Activated CD4-positive, alpha-beta T cell treated with anti-CD3 and anti-CD28 coated beads, Interleukin-2, amount 10 ng/mL, durations not matched to agents 7 days and 5 days (primary cell): ENCODE measurements around the gene SLC5A9. TPM values are rescaled to one million over a fixed set of nuclear protein-coding genes. Genes with fewer than 3 reads are reported as not detected.

ENCODE experiments used
- CTCF ChIA-PET: fragments of 350-600 bp; sonication (Branson Sonifier 250); formaldehyde crosslinking; loops from one replicate; lab custom pipeline; 2021; ENCODE audit warnings: antibody characterized with exemption; lab: Charles Lee
- POLR2A ChIA-PET: fragments of 350-600 bp; sonication (Branson Sonifier 250); formaldehyde crosslinking; loops from one replicate; lab custom pipeline; 2021; ENCODE audit warnings: antibody characterized with exemption; lab: Charles Lee
- DNase-seq: peaks from one replicate; pipeline ENCODE4 v3.0.0-alpha.2; 2020
- H3K27ac Mint-ChIP-seq: one replicate; pipeline ENCODE4 v1.8.0; 2021; ENCODE audit warnings: mild to moderate bottlenecking, moderate library complexity, mixed read lengths
- H3K27me3 Mint-ChIP-seq: one replicate; pipeline ENCODE4 v1.8.0; 2021; ENCODE audit warnings: mixed read lengths
- H3K36me3 Mint-ChIP-seq: one replicate; pipeline ENCODE4 v1.8.0; 2021; ENCODE audit warnings: low read depth, mixed read lengths
- H3K4me1 Mint-ChIP-seq: one replicate; pipeline ENCODE4 v1.8.0; 2021; ENCODE audit warnings: mixed read lengths
- H3K4me3 Mint-ChIP-seq: one replicate; pipeline ENCODE4 v1.8.0; 2021; ENCODE audit warnings: mild to moderate bottlenecking, moderate library complexity, mixed read lengths
- H3K9me3 Mint-ChIP-seq: one replicate; pipeline ENCODE4 v1.8.0; 2021; ENCODE audit warnings: mixed read lengths
- total RNA-seq, 2 experiments: library from RNA; stranded (reverse); gene quantifications; one replicate each; pipeline ENCODE4 v1.2.3, GENCODE V29; 2021

The SLC5A9 gene
- total RNA-seq, 2 experiments from 2014 or later: not detected

DNA sequence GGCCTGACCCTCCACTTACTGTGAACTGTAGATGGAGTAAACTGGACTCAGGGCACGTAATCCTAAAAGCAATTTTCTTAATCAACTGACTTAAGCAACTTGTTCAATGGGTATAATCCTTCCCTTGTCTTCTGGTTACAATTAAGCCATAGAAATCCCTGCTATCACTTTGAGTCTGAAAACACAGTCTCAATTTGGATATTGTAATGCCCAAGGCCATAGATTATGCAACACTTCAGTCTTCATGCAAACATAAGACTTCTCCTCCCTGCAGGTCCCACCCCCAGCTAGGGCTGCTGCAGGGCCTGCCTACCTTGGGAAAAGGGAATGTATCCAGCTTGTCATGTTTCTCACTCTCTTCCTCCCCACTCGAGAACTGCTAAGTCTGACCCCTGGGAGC is 6.2 kb upstream of the SLC5A9 start:
- DNase-seq: no peak
- ChIA-PET POLR2A (no interaction called here), CTCF (interaction anchor here (0.6 to 0.8 kb wide), 2 partner anchors 10 to 23 kb away, joined by 3 read pairs; no protein-coding TSS in a partner anchor)
- H3K4me1 Mint-ChIP-seq: no peaks in the 10 kb centered on the region
- H3K9me3 Mint-ChIP-seq: no peaks in the 10 kb centered on the region
- H3K36me3 Mint-ChIP-seq: no peaks in the 10 kb centered on the region
- H3K27me3 Mint-ChIP-seq: peaks cover 8% of the 10 kb centered on the region
- no peak overlapping the region for H3K4me3 Mint-ChIP-seq
- no peak overlapping the region for H3K27ac Mint-ChIP-seq

DNA sequence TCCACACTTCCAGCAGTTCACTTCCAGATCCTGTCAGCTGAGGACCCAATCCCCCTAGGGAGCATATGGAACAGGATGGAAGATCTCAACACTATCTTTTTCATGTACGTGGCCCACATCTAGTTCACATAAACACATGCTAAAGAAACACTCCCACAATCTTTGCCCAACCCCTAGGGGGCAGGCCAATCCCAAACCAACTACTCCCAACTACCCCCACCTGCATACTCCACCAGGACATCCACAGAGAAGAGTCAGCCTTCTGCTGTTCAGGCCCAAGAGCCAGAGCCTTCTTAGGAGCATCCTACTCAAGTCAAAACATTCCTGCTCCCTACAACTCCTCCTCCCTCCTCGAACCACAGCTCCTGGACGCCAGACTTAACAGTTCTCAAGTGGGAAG is 5.6 kb upstream of the SLC5A9 start:
- Mint-ChIP-seq H3K4me3 (no peak overlapping the region), H3K27ac (no peak overlapping the region), H3K4me1 (no peaks in the 10 kb centered on the region), H3K27me3 (peaks cover 8% of the 10 kb centered on the region), H3K9me3 (no peaks in the 10 kb centered on the region), H3K36me3 (no peaks in the 10 kb centered on the region)
- ChIA-PET POLR2A (no interaction called here), CTCF (no interaction called here)
- no peak for DNase-seq

DNA sequence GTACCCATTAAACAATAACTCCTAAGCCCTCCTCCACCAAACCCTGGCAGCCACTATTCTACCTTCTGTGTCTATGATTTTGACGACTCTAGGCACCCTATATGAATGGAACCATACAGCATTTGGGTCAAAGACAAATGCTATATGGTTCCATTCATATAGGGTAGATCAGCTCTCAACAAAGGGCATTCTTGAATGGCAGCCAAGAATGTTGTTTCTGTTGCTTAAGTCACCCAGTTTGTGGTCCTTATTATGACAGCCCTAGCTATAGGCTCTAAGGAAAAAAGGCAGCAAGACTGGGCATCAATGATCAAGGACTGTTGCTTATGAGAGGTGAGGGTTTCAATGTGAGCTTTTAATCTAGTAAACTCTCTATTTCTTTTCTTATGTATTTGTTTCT is 4.7 kb upstream of the SLC5A9 start:
- DNase-seq: no peak
- ChIA-PET CTCF (no interaction called here), POLR2A (no interaction called here)
- peaks cover 8% of the 10 kb centered on the region for H3K27me3 Mint-ChIP-seq
- H3K4me1 Mint-ChIP-seq: no peaks in the 10 kb centered on the region
- H3K9me3 Mint-ChIP-seq: no peaks in the 10 kb centered on the region
- no peak overlapping the region for H3K27ac Mint-ChIP-seq
- H3K36me3 Mint-ChIP-seq: no peaks in the 10 kb centered on the region
- no peak overlapping the region for H3K4me3 Mint-ChIP-seq

DNA sequence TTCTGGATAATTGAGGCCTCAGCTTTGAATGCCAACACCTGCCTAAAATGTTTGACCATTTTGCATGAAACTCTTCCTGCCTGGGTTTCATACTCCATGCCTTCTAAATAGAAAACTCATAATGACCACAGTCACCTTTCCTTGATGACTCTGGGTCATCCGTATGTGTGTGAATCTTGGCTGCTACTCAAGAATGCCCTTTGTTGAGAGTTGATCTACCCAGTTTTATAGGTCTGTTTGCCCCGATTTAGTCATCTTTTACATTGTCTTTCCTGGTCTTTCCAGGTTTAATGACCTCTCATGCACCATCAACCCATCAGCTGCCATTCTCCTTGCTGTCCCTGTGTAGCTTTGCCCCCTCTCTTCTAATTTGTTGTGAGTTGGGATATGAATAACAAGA is 2.7 kb upstream of the SLC5A9 start:
- Mint-ChIP-seq H3K4me3 (no peak overlapping the region), H3K9me3 (no peaks in the 10 kb centered on the region), H3K27ac (no peak overlapping the region), H3K4me1 (no peaks in the 10 kb centered on the region), H3K36me3 (no peaks in the 10 kb centered on the region), H3K27me3 (peaks cover 8% of the 10 kb centered on the region)
- POLR2A ChIA-PET: no interaction called here
- DNase-seq: no peak
- CTCF ChIA-PET: no interaction called here

DNA sequence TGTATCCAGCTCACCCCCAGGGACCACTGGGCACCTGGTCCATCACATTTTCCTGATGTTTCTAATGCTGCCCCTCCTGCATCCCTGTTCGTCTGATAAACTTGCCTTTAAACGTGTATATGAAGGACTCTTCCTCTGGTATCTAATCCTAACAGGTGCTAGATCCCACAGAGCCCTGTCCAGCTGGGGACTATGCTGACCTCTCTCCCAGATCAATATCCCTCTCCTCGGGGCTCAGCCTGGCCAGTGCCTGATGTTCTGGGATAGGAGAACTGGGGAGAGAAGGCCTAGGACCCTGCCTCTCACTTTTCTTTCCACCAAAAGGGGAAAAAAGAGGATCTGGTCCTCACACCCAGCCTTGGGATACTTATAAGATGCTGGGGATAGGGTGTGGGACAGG is 1.4 kb upstream of the SLC5A9 start:
- H3K27me3 Mint-ChIP-seq: peaks cover 8% of the 10 kb centered on the region
- H3K4me3 Mint-ChIP-seq: no peak overlapping the region
- no peak for DNase-seq
- POLR2A ChIA-PET: no interaction called here
- CTCF ChIA-PET: no interaction called here
- H3K9me3 Mint-ChIP-seq: no peaks in the 10 kb centered on the region
- no peaks in the 10 kb centered on the region for H3K36me3 Mint-ChIP-seq
- no peak overlapping the region for H3K27ac Mint-ChIP-seq
- no peaks in the 10 kb centered on the region for H3K4me1 Mint-ChIP-seq

DNA sequence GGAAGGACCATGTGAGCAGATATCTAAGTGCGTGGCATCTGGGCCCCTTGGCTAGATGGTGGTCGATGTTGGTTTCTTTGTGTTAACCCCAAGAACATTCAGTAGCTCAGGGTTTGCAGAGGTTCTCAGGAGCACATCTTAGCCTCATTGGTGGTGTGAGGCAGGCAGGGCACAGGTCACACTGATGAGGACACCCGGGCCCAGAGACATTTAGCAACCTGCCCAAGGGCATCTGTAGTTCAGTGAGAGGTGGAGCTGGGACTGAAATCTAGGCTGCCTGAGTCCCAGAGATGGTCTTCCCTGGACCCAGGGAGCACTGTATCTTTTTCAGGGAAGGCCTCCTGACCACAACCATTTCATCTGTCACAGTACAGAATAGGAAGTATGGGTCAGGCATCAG is 859 bp upstream of the SLC5A9 start:
- POLR2A ChIA-PET: no interaction called here
- Mint-ChIP-seq H3K4me1 (no peaks in the 10 kb centered on the region), H3K4me3 (no peak overlapping the region), H3K27ac (no peak overlapping the region), H3K9me3 (no peaks in the 10 kb centered on the region), H3K27me3 (peaks cover 8% of the 10 kb centered on the region), H3K36me3 (no peaks in the 10 kb centered on the region)
- CTCF ChIA-PET: no interaction called here
- DNase-seq: no peak

DNA sequence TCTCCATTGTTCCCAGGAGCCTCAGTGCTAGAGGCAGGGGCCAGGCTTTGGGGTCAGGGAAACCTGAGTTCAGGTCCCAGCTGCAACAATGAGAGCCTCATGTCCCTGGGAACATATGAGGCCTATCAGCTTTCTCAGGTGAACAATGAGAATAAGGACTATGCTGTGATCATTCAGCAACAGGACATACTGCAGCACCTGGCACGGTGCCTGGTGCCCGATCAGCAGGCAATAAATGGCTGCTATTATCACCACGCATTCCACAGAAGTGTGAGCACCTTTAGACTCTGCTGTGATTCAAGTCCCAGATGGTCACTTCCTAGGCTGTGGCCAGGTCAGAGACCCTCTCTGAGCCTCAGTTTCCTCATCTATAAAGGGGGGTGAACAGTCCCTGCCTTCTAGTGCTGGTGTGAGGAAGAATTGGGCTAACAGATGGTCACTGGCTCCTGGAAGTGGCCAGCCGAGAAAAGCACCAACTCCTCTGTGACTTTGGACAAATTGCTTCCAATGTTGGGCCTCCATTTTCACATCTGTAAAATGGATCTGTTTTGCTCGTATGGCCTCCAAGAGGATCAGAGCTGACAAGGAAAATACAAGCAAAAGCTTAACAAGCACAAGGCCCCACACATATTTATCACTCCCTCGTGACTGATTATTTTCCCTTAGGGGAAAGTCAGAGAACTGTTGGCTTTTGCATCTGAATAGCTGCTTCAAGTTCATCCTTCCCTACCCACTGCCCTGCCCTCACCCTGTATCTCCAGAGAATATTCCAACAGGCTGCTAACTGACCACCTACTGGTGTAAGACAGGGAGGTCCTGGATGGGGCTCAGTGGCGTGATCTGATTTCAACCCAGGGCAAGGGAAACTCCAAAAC is 1.1 kb downstream of the SLC5A9 start:
- Mint-ChIP-seq H3K4me3 (no peak overlapping the region), H3K36me3 (no peaks in the 10 kb centered on the region), H3K27me3 (peaks cover under 1% of the 10 kb centered on the region), H3K27ac (no peak overlapping the region), H3K9me3 (no peaks in the 10 kb centered on the region), H3K4me1 (peaks cover 3% of the 10 kb centered on the region)
- ChIA-PET CTCF (no interaction called here), POLR2A (no interaction called here)
- no peak for DNase-seq

DNA sequence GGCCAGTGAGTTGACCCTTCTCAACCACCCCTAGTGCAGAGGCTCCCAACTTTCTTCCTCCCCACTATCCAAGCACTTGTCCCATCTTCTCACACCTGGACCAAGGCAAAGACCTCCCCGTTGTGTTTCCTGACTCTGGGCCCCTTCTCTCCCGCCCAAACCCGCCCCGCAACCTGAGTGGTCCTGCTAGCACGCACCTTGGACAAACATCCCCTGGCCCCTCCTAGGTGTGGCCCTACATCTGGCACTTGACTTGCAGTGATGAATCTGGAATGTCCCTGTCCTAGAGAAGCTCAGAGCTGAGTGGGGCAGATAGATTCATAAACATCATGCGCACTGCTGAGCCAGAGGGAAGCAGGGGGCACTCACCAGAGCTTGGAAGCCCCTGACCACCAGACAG is 2.3 kb downstream of the SLC5A9 start:
- H3K4me3 Mint-ChIP-seq: no peak overlapping the region
- POLR2A ChIA-PET: no interaction called here
- no peak overlapping the region for H3K27ac Mint-ChIP-seq
- CTCF ChIA-PET: no interaction called here
- no peaks in the 10 kb centered on the region for H3K27me3 Mint-ChIP-seq
- H3K9me3 Mint-ChIP-seq: no peaks in the 10 kb centered on the region
- peaks cover 3% of the 10 kb centered on the region for H3K4me1 Mint-ChIP-seq
- no peaks in the 10 kb centered on the region for H3K36me3 Mint-ChIP-seq
- no peak for DNase-seq

DNA sequence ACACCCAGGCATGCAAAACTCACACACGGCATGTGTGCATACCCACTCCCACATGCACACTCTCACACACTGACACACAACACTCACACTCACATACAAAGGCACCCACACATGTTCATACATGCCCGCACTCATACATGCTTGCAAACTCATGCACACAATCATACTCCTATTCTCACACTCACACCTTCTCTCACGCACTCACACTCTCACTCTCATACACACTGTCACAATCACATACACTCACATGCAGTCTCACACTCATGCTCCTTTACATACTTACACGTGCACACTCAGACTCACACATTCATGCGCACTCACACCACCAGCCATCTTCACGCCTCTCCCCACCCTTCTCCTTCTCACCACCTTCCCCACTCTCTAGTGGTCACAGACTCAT is 3.1 kb downstream of the SLC5A9 start:
- CTCF ChIA-PET: interaction anchor here (0.9 kb wide), 1 partner anchor 10 kb away, joined by 3 read pairs; no protein-coding TSS in a partner anchor

DNA sequence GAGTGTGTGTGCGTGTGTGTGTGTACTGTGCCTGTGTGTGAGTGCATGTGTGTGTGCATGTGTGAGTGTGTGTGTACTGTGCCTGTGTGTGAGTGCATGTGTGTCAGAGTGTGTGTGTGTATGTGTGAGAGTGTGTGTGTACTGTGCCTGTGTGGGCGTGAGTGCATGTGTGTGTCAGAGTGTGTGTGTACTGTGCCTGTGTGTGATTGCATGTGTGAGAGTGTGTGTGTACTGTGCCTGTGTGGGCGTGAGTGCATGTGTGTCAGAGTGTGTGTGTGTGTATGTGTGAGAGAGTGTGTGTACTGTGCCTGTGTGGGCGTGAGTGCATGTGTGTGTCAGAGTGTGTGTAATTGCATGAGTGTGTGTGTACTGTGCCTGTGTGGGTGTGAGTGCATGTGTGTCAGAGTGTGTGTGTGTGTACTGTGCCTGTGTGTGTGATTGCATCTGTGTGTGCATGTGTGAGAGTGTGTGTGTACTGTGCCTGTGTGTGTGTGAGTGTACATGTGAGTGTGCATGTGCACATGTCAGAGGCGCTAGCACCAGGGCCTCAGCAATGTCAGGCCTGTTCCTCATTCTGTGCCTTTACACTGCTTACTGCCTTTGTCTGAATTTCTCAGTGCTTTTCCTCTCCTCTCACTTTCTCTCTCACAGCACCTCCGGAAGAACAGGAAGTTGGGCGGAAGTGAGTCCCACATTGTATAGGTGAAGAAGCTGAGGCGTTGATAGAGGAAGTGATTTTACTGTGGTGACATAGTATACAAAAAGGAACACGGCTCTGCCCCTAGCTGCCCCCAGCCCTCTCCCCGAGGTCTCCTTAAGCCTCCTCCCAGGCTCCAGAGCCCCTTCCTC is 4.9 kb downstream of the SLC5A9 start:
- POLR2A ChIA-PET: no interaction called here
- CTCF ChIA-PET: no interaction called here
- DNase-seq: peak; percentile 50
- H3K4me3 Mint-ChIP-seq: no peak overlapping the region
- H3K27ac Mint-ChIP-seq: no peak overlapping the region
- peaks cover 3% of the 10 kb centered on the region for H3K4me1 Mint-ChIP-seq
- H3K27me3 Mint-ChIP-seq: no peaks in the 10 kb centered on the region
- no peaks in the 10 kb centered on the region for H3K9me3 Mint-ChIP-seq
- no peaks in the 10 kb centered on the region for H3K36me3 Mint-ChIP-seq

More for the DNA sequence above, 3.1 kb downstream of the SLC5A9 start:
- Mint-ChIP-seq H3K27ac (no peak overlapping the region), H3K36me3 (no peaks in the 10 kb centered on the region), H3K4me3 (no peak overlapping the region), H3K9me3 (no peaks in the 10 kb centered on the region), H3K4me1 (peaks cover 3% of the 10 kb centered on the region), H3K27me3 (no peaks in the 10 kb centered on the region)
- POLR2A ChIA-PET: no interaction called here
- no peak for DNase-seq

DNA sequence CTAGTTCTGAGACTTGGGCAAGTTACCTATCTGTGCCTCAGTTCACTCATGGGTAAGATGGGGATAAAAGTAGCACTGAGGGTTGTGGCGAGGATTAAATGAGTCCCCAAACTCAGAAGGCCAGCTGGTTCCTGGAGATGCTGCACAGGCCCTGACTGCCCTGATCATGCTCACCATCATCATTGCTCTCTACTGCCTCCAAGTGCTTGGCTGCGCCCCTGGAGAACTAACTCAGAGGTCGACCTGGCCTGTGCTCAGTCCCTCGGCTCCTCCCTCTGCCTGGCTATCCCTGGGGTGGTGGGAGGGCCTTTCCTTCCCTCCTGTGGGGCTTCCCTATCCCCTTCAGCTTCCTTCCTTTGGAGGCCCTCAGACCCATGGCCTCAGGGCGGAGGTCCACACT is 5.6 kb downstream of the SLC5A9 start:
- CTCF ChIA-PET: no interaction called here
- Mint-ChIP-seq H3K4me1 (peaks cover 3% of the 10 kb centered on the region), H3K4me3 (no peak overlapping the region), H3K36me3 (no peaks in the 10 kb centered on the region), H3K9me3 (no peaks in the 10 kb centered on the region), H3K27me3 (no peaks in the 10 kb centered on the region), H3K27ac (peak overlapping the region; percentile 72)
- POLR2A ChIA-PET: no interaction called here
- DNase-seq: no peak

DNA sequence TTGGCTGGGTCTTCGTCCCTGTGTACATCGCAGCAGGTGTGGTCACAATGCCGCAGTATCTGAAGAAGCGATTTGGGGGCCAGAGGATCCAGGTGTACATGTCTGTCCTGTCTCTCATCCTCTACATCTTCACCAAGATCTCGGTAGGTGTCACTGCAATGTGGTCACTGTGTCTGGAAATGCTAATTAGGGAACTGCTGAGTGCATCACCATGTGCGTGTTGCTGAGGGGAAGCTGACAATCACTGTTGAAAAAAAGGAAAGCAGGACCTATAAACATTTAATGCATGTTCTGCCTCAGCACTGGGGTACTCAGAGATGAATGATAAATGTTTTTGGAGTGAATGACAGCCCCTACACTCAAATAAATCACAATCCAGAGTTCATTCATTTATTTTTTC is 6.8 kb downstream of the SLC5A9 start:
- Mint-ChIP-seq H3K27ac (no peak overlapping the region), H3K4me3 (no peak overlapping the region), H3K27me3 (no peaks in the 10 kb centered on the region), H3K36me3 (no peaks in the 10 kb centered on the region), H3K9me3 (no peaks in the 10 kb centered on the region), H3K4me1 (peaks cover 3% of the 10 kb centered on the region)
- no peak for DNase-seq
- ChIA-PET CTCF (no interaction called here), POLR2A (no interaction called here)

DNA sequence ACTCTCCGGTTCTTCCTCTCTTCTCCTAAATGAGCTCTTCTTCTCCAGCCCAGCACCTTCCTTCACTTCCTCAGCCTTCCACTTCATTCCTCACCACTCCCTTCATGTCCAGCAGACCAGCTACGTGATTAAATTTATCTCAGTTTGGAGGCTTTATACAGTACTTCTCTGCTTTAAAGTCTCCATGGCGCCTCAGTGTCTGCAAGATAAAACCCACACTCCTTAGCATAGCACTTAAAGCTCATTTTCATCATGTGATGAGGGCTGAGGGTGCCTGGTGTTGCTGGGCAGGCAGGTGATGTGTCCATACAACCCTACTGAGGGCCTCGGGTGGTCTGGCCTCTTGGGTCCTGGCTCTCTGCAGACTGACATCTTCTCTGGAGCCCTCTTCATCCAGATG is 7.7 kb downstream of the SLC5A9 start:
- Mint-ChIP-seq H3K9me3 (no peaks in the 10 kb centered on the region), H3K27me3 (no peaks in the 10 kb centered on the region), H3K4me3 (no peak overlapping the region), H3K36me3 (no peaks in the 10 kb centered on the region), H3K27ac (peak overlapping the region; percentile 61), H3K4me1 (peaks cover 3% of the 10 kb centered on the region)
- ChIA-PET CTCF (no interaction called here), POLR2A (no interaction called here)
- no peak for DNase-seq
